ENCODE measurements around the gene ISCA2.
A peak's percentile ranks its signal among the peaks of the same experiment; 100 is the strongest.

The ISCA2 gene

DNA sequence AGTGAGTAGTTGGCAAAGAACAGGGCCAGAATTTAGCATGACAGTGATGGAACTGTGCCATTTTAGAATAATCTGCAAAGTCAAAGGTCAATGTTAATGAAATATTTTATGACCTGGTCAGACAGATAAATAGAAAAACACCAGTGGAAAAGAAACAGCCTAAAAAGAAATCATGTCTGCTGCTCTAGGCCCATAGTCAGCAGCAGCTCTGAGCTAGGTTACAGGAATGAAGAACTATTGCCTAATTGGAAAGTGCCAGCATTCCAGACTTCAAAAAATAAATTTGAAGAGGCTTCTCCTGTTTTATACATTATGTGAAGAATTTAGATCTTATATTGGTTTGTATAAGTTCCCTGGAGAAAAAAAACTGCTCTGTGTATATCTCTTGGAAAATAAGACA lies 10.2 kb upstream of the ISCA2 start:
- no peak for DNase-seq (ENCODE audit: low read depth)

DNA sequence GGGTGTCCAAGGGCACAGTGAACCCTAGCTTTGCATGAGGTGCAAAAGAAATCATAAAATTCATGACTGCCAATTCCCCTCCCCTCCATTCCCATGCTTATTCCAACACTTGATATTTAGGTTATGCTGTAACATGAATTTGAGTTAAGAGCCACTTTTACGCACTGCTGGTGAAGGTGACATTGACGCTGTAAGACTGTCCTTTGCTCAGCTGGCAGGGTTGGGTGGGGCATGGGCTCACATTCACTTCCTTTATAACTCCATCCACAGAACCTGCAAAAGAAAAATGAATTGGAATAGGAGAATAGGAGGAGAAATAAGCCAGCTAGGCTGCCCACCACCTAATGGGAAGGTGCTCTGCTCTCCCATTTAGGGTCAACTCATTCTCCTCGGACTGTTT lies 7.4 kb upstream of the ISCA2 start:
- DNase-seq (ENCODE audit: low read depth), result no peak

DNA sequence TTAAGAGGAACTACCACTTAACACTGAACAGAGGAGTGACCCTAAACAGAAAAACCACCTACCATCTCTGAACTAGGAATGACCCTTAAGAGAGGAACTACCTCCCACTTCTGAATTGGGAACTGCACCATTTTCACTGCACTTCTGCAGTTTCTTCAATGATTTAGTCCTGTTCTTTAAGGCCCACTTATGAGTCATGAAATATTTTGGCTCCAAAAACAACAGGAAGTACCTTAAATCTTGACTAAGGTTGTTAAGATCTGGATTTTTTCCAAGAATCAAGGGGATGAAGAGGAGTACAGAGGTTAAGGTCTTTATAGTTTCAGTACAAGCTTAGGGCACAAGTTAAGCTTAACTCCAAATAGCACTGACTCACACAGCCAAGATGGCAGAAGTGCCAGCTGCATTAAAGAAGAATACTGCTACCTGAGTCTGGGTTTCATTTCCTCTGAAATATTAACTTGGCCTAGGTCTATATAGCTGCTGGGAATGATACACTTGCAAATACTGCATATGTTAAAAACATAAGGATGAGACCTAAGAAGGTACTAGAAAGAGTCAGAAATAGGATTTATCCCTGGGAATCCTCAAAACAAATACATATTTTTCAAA lies 4.7 kb upstream of the ISCA2 start:
- no peak for DNase-seq (ENCODE audit: low read depth)

DNA sequence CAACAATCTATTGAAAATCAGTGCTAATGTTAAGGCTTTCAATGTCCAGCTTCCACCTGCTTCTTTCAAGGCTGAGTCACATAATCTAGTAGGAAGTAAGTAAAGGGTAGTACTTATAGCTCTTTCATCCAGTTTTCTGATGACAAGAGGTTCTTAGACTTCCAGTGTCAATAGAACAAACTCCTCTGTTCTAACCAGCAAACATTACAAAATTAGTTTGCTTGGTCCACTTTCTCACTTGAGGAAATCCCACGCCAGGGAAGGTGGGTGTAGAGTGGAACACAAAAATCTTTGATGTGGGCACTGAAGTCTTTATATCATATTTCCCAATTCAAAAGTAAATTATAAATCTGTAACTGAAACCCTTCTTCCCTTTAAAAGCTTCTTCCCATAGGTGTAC lies 3.1 kb upstream of the ISCA2 start:
- DNase-seq (ENCODE audit: low read depth), result no peak

DNA sequence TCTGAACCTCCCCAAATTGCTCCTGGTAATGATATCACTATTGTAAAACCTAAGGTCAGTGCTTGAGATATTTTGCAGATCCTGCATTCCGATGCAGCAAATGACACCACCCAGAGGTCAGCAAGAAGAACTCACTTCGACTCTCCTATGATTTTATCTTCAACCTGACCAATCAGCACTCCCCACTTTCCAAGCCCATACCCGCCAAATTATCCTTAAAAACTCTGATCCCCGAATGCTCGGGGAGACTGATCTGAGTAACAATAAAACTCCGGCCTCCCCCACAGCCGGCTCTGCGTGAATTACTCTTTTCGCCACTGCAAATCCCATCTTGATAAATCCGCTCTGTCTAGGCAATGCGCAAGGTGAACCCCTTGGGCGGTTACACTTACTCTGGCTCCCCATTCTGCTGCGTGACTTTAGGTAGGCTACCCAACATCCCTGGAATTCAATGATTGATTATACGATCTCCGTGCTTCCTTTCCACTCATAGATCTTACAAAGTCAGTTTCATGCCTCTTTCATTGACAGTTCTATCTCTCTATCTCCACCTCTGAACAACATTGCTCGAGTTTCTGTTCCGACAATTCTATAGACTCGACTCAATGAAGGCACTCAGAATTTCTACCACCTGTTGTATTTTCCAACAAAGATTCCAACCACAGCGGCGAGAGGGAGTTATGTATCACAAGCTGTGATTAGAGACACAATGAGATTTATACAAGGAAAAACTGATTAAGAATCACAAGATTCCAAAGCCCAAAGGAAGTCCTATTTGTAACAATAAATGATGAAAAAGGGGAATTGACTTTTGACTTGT lies 1.4 kb upstream of the ISCA2 start:
- peak; percentile 28 for DNase-seq (ENCODE audit: low read depth)

DNA sequence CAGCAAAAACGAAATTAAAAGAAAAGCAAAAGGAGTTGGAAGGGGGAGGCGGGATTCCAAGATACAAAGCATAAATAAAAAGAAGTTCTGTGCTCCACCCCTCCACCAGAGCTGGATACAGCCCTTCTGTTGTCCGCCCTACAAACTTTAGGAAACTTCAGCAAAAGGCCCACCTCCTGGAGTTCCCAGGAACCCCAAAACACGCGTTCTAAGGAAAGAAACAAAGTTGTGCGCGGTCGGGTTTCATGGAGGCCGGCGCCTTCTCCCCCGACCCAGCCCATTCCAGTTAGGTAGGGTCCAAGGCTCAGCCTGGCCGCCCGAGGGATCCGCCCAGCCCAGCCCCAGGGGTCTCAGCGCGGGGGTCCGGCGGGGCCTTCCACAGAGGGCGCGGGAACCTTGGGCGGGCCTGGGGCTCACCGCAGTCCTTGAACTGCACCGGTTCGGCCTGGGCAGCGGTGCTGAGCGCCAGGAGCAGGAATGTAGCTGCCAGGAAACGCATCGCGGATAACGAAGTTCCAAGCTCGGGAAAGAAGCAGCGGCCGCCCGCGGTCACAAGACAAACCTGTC lies 706 bp upstream of the ISCA2 start, which contains the start of gene NPC2:
Gene NPC2 (minus strand): TSS at position 530 of the 567 bp plus-strand sequence. CDS start 31 bp downstream, at position 499.
- no peak for DNase-seq (ENCODE audit: low read depth)

DNA sequence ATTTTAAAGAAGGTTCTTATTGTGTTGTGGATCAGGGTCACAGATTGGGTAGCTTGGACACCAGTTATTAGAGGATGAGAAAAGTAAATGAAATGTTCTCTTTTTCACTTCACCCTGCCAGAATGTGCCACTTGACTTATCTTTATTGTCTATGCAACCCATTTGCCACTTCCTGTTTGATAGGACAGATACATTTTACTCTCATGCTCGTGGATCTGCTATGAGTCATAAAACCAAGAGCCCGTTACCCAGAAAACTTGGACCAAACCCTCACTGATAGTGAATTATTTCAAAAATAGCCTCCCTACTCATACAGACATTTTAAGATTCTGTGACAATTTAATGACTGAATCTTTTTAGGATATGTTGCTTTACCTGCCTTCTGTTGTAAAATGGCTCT lies 1.8 kb downstream of the ISCA2 start:
- DNase-seq (ENCODE audit: low read depth), result no peak

DNA sequence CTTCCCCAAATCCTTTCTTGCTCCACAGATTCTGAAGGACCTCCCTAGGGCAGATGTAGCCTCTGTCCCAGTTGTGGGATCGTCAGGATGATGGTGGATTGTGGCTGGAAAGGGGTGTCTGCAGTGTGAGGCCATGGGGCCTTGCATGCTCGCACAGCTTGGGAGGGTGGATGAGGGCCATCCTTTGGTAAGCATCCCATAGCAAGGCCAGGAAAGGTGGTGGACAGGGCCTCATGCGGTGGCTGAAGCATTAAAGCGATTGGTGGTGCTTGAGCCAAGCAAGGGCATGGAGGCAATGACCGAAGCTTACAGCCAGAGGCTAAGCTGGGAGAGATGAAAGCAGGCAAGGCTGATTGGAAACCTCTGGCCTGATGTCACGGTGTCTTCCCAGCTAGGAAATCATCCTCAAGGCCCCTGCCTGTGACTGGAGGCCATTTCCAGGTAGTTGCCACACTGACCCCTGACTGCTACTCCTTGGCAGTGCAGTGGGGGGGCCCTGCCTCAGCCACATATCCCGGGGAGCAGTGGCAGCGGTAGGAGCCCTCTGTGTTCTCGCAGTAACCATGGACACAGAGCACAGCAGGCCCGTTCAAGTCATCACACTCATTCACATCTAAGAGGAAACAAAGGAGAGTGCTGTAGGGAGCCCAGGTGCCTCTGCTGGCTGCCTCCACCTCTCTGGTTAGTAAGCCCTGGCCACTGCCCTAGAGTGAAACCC lies 7.0 kb downstream of the ISCA2 start:
- no peak for DNase-seq (ENCODE audit: low read depth)

DNA sequence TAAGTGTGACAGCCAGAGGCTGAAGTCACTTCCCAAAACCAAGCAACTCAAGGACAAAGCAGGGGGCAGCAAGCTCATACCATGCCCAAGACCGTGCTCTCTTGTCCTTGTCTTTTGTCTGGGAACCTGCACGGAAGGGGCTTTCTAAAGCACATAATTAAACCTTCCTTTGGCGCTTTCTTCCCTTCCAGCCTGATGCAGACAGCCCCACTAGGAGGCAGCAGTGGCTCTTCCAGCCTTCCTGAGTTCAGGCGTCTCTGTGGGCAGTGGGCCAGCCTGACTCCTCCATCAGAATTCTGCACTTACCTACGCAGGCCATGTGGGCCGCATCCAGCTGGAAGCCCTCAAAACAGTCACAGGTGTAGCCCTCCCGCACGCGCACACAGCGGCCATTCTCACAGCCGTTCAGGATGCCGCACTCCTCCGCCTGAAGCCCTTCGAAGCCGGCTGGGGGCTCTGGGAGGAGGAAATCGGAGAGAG lies 7.6 kb downstream of the ISCA2 start:
- DNase-seq (ENCODE audit: low read depth), result peak; percentile 75

DNA sequence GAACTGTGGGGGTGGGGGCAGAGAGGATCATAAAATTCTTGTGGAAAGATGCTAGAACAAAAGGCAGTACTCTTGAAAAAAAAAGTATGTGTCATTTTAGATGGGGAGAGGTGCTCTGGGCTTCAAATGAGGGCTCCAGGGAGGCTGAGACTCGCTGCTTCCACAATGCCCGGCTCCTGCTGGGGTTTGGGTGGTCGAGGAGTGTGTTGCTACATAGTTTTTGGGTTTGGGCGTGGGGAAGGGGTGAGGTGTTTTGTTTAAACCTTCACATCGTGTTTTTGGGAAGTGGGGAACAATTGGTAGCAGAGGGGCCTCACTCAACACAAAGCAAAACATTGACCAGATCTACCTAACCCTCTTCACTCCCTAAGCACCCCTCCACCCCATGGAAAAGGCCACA lies 8.1 kb downstream of the ISCA2 start:
- no peak for DNase-seq (ENCODE audit: low read depth)

DNA sequence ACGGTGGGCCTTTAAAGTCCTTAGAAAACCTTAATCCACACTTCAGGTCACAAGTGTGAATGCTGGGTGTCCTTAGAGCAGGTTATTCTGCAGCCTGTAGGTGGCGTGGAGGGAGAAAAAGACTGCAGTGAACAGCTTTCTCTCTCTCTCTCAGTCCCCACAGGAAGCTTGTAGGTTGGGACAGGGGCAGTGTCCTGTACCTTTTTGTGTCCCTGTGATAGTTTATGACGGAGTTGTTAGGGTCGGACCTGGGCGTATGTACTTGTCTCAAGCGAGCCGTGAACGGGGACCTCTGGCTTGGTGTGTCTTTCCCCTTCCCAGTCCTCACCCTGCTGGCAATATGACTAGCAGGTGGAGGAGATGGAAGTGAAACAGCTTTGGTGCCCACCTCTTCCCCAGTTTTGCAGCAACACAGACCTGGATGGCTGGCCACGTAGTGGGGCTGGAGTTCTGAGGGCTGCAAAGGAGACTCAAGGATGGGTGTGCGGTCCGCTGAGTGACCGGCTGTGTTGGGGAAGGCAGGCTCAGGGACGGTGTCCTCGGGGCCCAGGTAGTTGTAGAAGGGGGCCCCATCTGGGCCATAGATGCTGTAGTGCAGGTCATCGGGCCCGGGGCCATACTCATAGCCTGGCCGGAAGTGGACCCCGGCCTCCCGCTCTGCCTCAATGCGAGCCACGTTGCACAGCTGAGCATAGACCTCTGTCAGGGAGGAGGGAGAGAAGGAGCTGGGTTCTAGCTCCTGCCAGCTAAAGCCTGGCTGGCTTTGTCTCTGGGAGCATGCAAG lies 8.9 kb downstream of the ISCA2 start:
- DNase-seq (ENCODE audit: low read depth), result peak; percentile 20

DNA sequence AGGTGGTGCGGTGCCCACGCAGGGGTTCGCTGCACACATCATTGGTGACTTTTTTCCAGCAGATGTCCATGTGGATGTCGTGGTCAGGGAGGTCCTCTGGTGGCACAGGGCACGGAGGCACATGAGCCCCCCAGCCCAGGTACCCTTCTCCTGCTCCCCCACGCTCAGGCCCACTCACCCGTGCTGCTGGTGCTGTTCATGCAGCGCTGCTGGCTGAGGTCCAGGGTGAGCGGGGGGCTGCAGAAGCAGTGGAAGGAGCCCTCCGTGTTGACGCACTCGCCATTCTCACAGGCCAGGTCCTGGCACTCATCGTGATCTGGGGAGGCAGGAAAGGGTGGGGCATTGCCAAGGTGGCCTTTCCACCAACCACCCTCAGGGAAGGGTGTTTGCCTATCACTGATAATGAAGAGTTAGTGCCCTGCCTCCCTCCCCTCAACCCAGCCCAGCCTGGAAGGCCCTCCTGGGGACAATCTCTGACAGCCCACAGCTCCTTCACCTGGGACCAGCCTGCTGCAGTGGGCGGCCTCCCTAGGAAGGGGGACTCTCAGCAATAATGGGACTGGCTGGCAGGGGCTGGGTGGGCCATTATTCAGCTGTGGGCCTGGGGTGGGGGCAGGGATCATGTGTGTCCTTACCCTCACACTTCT lies 9.8 kb downstream of the ISCA2 start:
- DNase-seq (ENCODE audit: low read depth), result no peak

DNA sequence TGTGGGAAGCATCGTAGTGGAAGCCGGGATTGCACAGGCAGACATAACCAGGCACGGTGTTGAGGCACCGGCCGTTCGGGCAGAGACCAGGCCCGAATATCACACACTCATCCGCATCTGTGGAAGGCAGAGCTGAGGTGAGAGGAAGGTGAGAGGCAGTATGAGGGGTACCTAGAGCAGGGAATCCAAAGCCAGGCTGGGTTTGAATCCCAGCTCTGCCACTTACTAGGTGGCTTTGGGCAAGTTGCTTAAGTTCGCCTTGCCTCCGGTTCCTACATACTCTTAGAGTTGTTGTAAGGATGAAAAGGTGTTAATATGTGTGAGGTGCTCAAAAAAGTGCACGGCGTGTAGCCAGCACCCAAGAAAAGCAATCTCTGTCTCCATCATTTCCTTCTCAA lies 10.4 kb downstream of the ISCA2 start:
- DNase-seq (ENCODE audit: low read depth), result no peak

DNA sequence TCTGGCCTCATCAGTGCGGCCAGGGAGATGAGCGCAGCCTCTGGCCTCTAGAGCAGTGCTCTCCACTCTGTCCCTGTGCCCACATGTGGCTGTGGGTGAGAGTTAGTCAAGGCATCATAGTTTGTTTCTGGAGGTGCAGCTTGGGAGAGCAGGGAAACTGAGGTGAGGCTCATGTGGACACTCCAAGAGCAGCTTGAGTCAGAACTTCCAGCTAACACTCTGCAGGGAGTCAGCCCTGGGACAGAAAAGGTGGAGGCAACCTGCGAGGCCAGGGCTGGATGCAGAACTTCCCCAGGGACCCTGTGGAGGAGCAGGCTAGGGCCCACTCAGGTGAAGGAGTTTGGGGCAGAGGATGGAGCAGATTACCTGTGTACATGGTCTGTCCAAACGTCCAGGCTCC lies 10.8 kb downstream of the ISCA2 start:
- no peak for DNase-seq (ENCODE audit: low read depth)

DNA sequence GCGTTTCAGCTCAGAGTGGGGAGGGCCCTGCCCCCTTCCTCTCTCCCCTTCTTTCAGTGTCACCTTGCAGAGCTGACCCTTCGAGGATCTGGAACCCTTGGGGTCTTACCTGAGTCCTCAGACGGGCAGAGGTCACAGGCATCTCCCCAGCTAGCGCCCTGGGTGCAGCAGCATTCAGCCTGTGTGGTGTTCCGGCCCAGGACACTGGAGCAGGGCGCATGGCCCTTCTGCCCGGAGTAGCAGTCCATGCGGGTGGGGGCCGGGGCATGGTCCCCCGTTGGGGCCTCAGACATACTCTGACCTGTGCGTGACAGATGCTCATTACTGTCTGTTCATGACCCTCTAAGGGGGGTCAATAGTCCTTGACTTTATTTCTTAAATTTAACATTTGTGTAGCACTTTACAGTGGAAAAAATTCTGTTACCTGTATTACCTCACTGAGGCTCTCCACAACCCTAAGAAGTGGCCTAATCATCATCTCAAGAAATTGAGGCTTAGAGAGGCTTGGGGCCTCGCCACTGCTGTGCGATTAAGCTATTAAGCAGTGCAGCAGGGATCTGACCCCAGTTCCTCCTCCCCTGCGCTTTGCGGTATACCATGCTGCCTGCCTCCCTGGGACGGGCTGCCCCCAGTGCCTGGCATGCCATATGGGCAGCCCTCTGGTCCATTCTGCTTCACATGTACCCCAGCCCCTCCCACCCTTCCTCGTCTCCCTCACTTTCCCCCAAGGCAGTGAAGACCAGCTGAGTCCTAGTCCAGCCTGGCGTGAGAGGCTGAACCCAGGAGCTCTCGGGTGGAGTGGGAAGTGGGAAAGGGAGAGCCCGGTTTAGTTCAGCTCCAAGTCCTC lies 11.5 kb downstream of the ISCA2 start:
- DNase-seq (ENCODE audit: low read depth), result no peak

DNA sequence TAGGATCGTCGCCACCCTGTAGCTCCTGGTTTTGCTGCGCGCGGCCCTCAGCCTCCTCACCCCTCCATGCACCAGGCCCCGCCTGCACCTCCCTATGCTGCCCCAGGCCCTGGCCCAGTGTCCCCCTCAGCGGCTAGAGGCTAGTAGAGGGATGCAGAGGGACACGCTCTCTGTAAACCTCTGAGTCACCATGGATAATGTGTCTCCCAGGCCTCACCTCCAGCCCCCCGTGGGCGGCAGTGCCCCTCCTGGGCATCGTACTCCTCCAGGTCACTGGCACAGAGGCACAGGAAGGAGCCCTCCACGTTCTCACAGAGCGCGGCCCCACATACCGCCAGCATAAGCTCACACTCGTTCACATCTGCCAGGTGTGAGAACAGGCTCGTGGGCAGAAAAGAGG lies 12.3 kb downstream of the ISCA2 start:
- DNase-seq (ENCODE audit: low read depth), result no peak

DNA sequence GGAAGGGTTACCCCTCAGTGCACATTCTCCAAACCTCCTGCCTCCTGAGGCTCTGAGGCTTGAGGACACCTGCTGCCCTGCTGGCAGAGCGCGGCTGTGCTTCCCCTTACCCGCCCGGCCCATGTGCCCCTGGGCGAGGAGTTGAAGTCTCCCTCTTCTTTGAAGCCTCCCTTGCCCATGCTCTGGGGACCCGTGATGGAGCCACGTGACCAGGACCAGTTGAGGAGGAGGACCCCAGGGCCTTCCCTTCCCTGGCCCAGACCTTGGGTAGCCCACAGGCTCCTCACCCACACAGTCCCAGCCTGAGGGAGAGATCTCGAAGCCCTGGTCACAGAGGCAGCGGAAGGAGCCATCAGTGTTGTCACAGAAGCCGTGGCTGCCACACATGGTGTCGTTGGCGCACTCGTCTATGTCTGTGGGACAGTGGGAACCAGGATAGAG lies 12.9 kb downstream of the ISCA2 start:
- DNase-seq (ENCODE audit: low read depth), result no peak

DNA sequence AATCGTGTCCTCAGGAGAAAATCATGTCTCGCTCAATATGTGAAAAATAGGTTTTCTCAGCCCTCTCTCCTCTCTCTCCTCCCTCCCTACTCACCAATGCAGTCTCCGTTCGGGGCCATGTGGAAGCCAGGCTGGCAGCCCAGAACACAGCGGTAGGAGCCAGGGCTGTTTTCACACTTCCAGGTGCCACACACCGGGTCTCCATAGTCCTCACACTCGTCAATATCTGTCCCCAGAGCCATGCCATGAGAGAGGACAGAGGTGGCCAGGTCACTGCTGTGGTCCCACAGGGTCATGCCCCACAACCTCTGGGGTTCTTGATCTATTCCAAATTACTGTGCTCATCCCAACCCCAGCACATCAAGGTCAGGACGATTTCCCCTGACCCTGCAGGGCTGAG lies 13.5 kb downstream of the ISCA2 start:
- no peak for DNase-seq (ENCODE audit: low read depth)

DNA sequence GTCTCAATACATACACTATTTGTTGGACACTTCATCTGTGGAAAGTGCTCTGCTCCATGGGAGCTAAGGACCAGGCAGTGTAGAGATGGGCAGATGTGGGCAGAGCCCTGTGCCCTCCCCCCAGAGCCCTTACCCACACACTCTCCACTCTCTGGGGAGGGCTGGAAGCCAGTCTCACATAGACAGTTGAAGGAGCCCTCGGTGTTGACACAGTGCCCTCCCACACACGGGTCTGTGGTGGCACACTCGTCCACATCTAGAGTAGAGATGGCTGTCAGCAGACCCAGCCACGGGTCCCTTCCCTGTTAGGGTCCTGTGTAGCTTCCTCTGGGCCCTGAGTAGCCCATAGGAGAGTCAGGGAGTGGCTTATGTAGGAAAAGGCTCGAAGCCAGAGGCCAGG lies 14.3 kb downstream of the ISCA2 start:
- no peak for DNase-seq (ENCODE audit: low read depth)

DNA sequence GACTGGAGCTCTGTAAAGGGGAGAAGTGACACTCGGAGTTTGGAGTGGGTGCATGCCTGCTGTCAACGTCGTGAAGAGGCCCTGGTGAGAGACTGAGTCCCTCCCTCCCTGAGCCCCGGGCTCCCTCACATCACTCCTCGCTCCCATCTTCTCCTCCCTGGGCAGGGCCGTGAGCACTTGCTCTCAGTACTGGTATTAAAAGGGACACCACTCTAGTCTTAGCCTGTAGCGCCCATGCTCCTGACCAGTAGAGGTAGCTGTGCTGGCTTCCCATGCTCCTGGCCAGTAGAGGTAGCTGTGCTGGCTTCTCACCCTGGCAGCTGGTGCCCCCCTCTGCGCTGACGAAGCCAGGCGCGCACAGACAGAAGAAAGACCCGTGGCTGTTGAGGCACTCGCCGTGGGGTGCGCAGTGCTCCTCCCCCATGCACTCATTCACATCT lies 14.7 kb downstream of the ISCA2 start:
- DNase-seq (ENCODE audit: low read depth), result no peak
